GM19455 (cell line): ENCODE data around the gene MAGT1.
"Not testable (repeated sequence)": the region's sequence is repeated elsewhere in the genome, so short reads cannot be mapped to it uniquely, and the experiment has no call there.

Experiments
- ATAC-seq: cut with Tn5 transposase; IDR thresholded peaks from one replicate; pipeline ENCODE4 v1.9.1; 2021; ENCODE audit not compliant: unreplicated experiment

Gene MAGT1

GRCh38 chrX:77894921-77895886 is at the start of gene MAGT1:
Gene MAGT1, minus strand, starts transcription at chrX:77895435. Its CDS starts 25 bp downstream, at chrX:77895410.
- ATAC-seq: peak; percentile 93

- ATAC-seq: not testable (repeated sequence)
These were observed 49.8 kb upstream of the MAGT1 start for GRCh38 chrX:77945031-77945430.

GRCh38 chrX:77938083-77938680 is 42.9 kb upstream of the MAGT1 start:
- ATAC-seq: no peak

- ATAC-seq: no peak
These were observed 42.1 kb upstream of the MAGT1 start for GRCh38 chrX:77937291-77937690.

- ATAC-seq: no peak
These were observed 41.1 kb upstream of the MAGT1 start for GRCh38 chrX:77936299-77936698.

- no peak for ATAC-seq
These were observed 40.7 kb upstream of the MAGT1 start for GRCh38 chrX:77935886-77936285.

- no peak for ATAC-seq
These were observed 35.3 kb upstream of the MAGT1 start for GRCh38 chrX:77930581-77930980.

- ATAC-seq: no peak
These were observed 30.5 kb upstream of the MAGT1 start for GRCh38 chrX:77925764-77926163.

GRCh38 chrX:77924320-77924859 is 29.2 kb upstream of the MAGT1 start:
- no peak for ATAC-seq

- no peak for ATAC-seq
These were observed 27.6 kb upstream of the MAGT1 start for GRCh38 chrX:77922787-77923186.

GRCh38 chrX:77919370-77919769 is 24.1 kb upstream of the MAGT1 start:
- ATAC-seq: not testable (repeated sequence)

- no peak for ATAC-seq
These were observed 23.3 kb upstream of the MAGT1 start for GRCh38 chrX:77918568-77918967.

GRCh38 chrX:77917294-77917933 is 22.2 kb upstream of the MAGT1 start:
- ATAC-seq: no peak

- peak; percentile 91 for ATAC-seq
These were observed 15.0 kb upstream of the MAGT1 start, which contains the start of gene ATP7A for GRCh38 chrX:77910108-77910840. Gene ATP7A, plus strand, starts transcription at chrX:77910693. Its CDS starts 60,949 bp downstream, at chrX:77971642.

- ATAC-seq: no peak
These were observed 6.3 kb upstream of the MAGT1 start for GRCh38 chrX:77901506-77901905.

GRCh38 chrX:77900688-77901087 is 5.5 kb upstream of the MAGT1 start:
- ATAC-seq: no peak

GRCh38 chrX:77899081-77899828 is 4.0 kb upstream of the MAGT1 start, which contains the start of gene COX7B:
Gene COX7B, plus strand, starts transcription at chrX:77899468. Its CDS starts 86 bp downstream, at chrX:77899554.
- ATAC-seq: peak; percentile 64

GRCh38 chrX:77893713-77894112 is 1.5 kb downstream of the MAGT1 start:
- no peak for ATAC-seq

- ATAC-seq: no peak
These were observed 2.3 kb downstream of the MAGT1 start for GRCh38 chrX:77892887-77893286.

- ATAC-seq: not testable (repeated sequence)
These were observed 13.8 kb downstream of the MAGT1 start for GRCh38 chrX:77881418-77881817.
